Neuronal stem cell (in vitro differentiated cells): ENCODE results near the gene MAD1L1.

Source experiments
- DNase-seq: peaks from one replicate; pipeline ENCODE4 v3.0.0-alpha.2; 2013; ENCODE audit warnings: low spot score
- H2AFZ ChIP-seq: one replicate; pipeline ENCODE4 v1.6.1; 2013; ENCODE audit warnings: mild to moderate bottlenecking, low read length, inconsistent platforms
- H2AK5ac ChIP-seq: 2 replicates; pipeline ENCODE4 v1.6.1; 2013; ENCODE audit warnings: low read depth, mild to moderate bottlenecking, inconsistent platforms, low read length, moderate library complexity, mixed read lengths
- H2BK120ac ChIP-seq: 2 replicates; pipeline ENCODE4 v1.6.1; 2013; ENCODE audit warnings: low read depth, mild to moderate bottlenecking, inconsistent platforms, low read length, moderate library complexity, mixed read lengths
- H2BK12ac ChIP-seq: one replicate; pipeline ENCODE4 v1.6.1; 2013; ENCODE audit warnings: low read length, inconsistent platforms
- H2BK15ac ChIP-seq: 2 replicates; pipeline ENCODE4 v1.6.1; 2013; ENCODE audit warnings: mild to moderate bottlenecking, low read length, inconsistent platforms, mixed read lengths
- H2BK5ac ChIP-seq: one replicate; pipeline ENCODE4 v1.6.1; 2013; ENCODE audit warnings: inconsistent platforms, mild to moderate bottlenecking, low read length, moderate library complexity
- H3K14ac ChIP-seq: one replicate; pipeline ENCODE4 v1.6.1; 2013; ENCODE audit warnings: low read length, inconsistent platforms
- H3K18ac ChIP-seq: 2 replicates; pipeline ENCODE4 v1.6.1; 2013; ENCODE audit warnings: low read length, inconsistent platforms
- H3K23ac ChIP-seq: 2 replicates; pipeline ENCODE4 v1.6.1; 2013; ENCODE audit warnings: low read depth, mild to moderate bottlenecking, mixed read lengths, low read length, inconsistent platforms; ENCODE audit not compliant: poor library complexity
- H3K27ac ChIP-seq: replicated peaks from 3 replicates; pipeline ENCODE4 v1.5.1; 2013; ENCODE audit warnings: low read length, inconsistent platforms
- H3K27me3 ChIP-seq, 3 experiments: 2 replicates each; pipeline ENCODE4 v1.6.1; 2013; ENCODE audit warnings: low read length in 3 of 3, mild to moderate bottlenecking in 2 of 3, inconsistent platforms in 1 of 3, low read depth in 1 of 3, mixed read lengths in 1 of 3, moderate library complexity in 1 of 3; ENCODE audit not compliant: control insufficient read depth in 3 of 3, insufficient read depth in 3 of 3
- H3K36me3 ChIP-seq, 2 donors: replicated peaks in 1 of 2; 2 replicates each; pipeline ENCODE4 v1.6.1; 2013; ENCODE audit warnings: low read length in 2 of 2; ENCODE audit not compliant: control insufficient read depth in 2 of 2, insufficient read depth in 2 of 2
- H3K4ac ChIP-seq: 2 replicates; pipeline ENCODE4 v1.6.1; 2013; ENCODE audit warnings: inconsistent platforms, mild to moderate bottlenecking, low read length, moderate library complexity
- H3K4me1 ChIP-seq, 2 donors: 1 replicate in 1 of 2; 2 replicates in 1 of 2; pipeline ENCODE4 v1.6.1; 2013; ENCODE audit warnings: low read length in 2 of 2, low read depth in 1 of 2; ENCODE audit not compliant: control insufficient read depth in 2 of 2, insufficient read depth in 1 of 2
- H3K4me2 ChIP-seq: one replicate; pipeline ENCODE4 v1.6.1; 2013; ENCODE audit warnings: mild to moderate bottlenecking, low read length, inconsistent platforms; ENCODE audit not compliant: insufficient read depth, poor library complexity, severe bottlenecking
- H3K4me3 ChIP-seq, 2 donors: 2 replicates each; pipeline ENCODE4 v1.5.1; 2013; ENCODE audit warnings: low read length in 2 of 2, mild to moderate bottlenecking in 2 of 2, inconsistent platforms in 1 of 2, moderate library complexity in 1 of 2
- H3K79me1 ChIP-seq: one replicate; pipeline ENCODE4 v1.6.1; 2013; ENCODE audit warnings: low read depth, mild to moderate bottlenecking, inconsistent platforms, low read length, moderate library complexity
- H3K9ac ChIP-seq: one replicate; pipeline ENCODE4 v1.6.1; 2013; ENCODE audit warnings: mild to moderate bottlenecking, low read depth, low read length, inconsistent platforms; ENCODE audit not compliant: poor library complexity
- H3K9me3 ChIP-seq, 2 donors: replicated peaks in 1 of 2; 2 replicates each; pipeline versions ENCODE3 to v1.6.1; 2013; ENCODE audit warnings: low read length in 2 of 2, mild to moderate bottlenecking in 2 of 2, inconsistent platforms in 1 of 2, low read depth in 1 of 2, mixed read lengths in 1 of 2, moderate library complexity in 1 of 2; ENCODE audit not compliant: control insufficient read depth in 2 of 2, insufficient read depth in 1 of 2
- H4K8ac ChIP-seq: one replicate; pipeline ENCODE4 v1.6.1; 2013; ENCODE audit warnings: low read depth, mild to moderate bottlenecking, inconsistent platforms, low read length, moderate library complexity
- H4K91ac ChIP-seq: one replicate; pipeline ENCODE4 v1.6.1; 2013; ENCODE audit warnings: low read length, low read depth, mild to moderate bottlenecking, inconsistent platforms; ENCODE audit not compliant: poor library complexity
- WGBS, 2 donors: extraction: QIAGEN DNeasy Blood & Tissue Kit; methylation state at CpG; one replicate each; pipeline ENCODE4 v1.1.7; 2013; ENCODE audit warnings: missing lambda C conversion rate in 2 of 2, mixed read lengths in 1 of 2; ENCODE audit not compliant: insufficient read length in 2 of 2, insufficient replicate concordance in 1 of 2; ENCODE audit errors: extremely low coverage in 2 of 2; 5-methylcytosine and 5-hydroxymethylcytosine counted together

Gene MAD1L1

GRCh38 chr7:2253525-2254244 lies 20.9 kb upstream of the MAD1L1 start:
- H2BK12ac ChIP-seq, result no peak overlapping the region
- no peaks in the 10 kb centered on the region for H3K4me1 ChIP-seq
- H2BK15ac ChIP-seq, result no peak overlapping the region
- H3K36me3 ChIP-seq, result peaks cover 24 to 75% of the 10 kb centered on the region in 2 donors
- DNase-seq, result no peak
- no peak overlapping the region for H2AFZ ChIP-seq
- no peak overlapping the region for H3K4me3 ChIP-seq
- no peaks in the 10 kb centered on the region for H3K27me3 ChIP-seq
- peaks cover 0 to 2% of the 10 kb centered on the region in 2 donors for H3K9me3 ChIP-seq
- H3K9ac ChIP-seq, result no peak overlapping the region
- H2AK5ac ChIP-seq, result peak overlapping the region; percentile 75
- H3K18ac ChIP-seq, result peak overlapping the region; percentile 64
- H3K4ac ChIP-seq, result peak overlapping the region; percentile 5
- peaks cover 6% of the 10 kb centered on the region for H3K79me1 ChIP-seq
- no peak overlapping the region for H3K14ac ChIP-seq
- WGBS, 2 donors, result no CpG with 5 or more reads among the region's 32 CpGs
- no peak overlapping the region for H3K27ac ChIP-seq
- peak overlapping the region; percentile 22 for H2BK5ac ChIP-seq
- no peak overlapping the region for H4K8ac ChIP-seq
- peak overlapping the region; percentile 89 for H3K23ac ChIP-seq
- H2BK120ac ChIP-seq, result no peak overlapping the region
- H3K4me2 ChIP-seq, result no peak overlapping the region
- H4K91ac ChIP-seq, result no peak overlapping the region

- no peak overlapping the region for H2AFZ ChIP-seq
- no peak overlapping the region for H3K14ac ChIP-seq
- H2BK5ac ChIP-seq, result peak overlapping the region; percentile 22
- peaks cover 0 to 2% of the 10 kb centered on the region in 2 donors for H3K9me3 ChIP-seq
- H2AK5ac ChIP-seq, result peak overlapping the region; percentile 75
- H3K27ac ChIP-seq, result no peak overlapping the region
- no peak for DNase-seq
- H3K23ac ChIP-seq, result peak overlapping the region; percentile 89
- no peaks in the 10 kb centered on the region for H3K27me3 ChIP-seq
- H2BK12ac ChIP-seq, result no peak overlapping the region
- H3K4me1 ChIP-seq, result no peaks in the 10 kb centered on the region
- H4K8ac ChIP-seq, result no peak overlapping the region
- H2BK120ac ChIP-seq, result no peak overlapping the region
- no CpG with 5 or more reads among the region's 9 CpGs for WGBS, 2 donors
- no peak overlapping the region for H4K91ac ChIP-seq
- H3K4me3 ChIP-seq, result no peak overlapping the region
- H3K4ac ChIP-seq, result no peak overlapping the region
- peaks cover 6% of the 10 kb centered on the region for H3K79me1 ChIP-seq
- no peak overlapping the region for H3K18ac ChIP-seq
- H3K36me3 ChIP-seq, result peaks cover 24 to 69% of the 10 kb centered on the region in 2 donors
- no peak overlapping the region for H3K9ac ChIP-seq
- no peak overlapping the region for H2BK15ac ChIP-seq
- no peak overlapping the region for H3K4me2 ChIP-seq
Measured at GRCh38 chr7:2253021-2253420, 20.3 kb upstream of the MAD1L1 start.

GRCh38 chr7:2251841-2252771 lies 19.4 kb upstream of the MAD1L1 start:
- peak overlapping the region; percentile 44 for H3K9ac ChIP-seq
- peak overlapping the region; percentile 41 for H2BK12ac ChIP-seq
- peaks cover 6% of the 10 kb centered on the region for H3K79me1 ChIP-seq
- peak overlapping the region; percentile 80 for H3K23ac ChIP-seq
- no peak overlapping the region for H3K4ac ChIP-seq
- peak overlapping the region; percentile 83 for H3K18ac ChIP-seq
- no peaks in the 10 kb centered on the region for H3K27me3 ChIP-seq
- no peak overlapping the region for H3K4me2 ChIP-seq
- H4K8ac ChIP-seq, result no peak overlapping the region
- H3K4me3 ChIP-seq, result no peak overlapping the region
- no peak overlapping the region for H3K27ac ChIP-seq
- peak overlapping the region; percentile 93 for H2BK5ac ChIP-seq
- no peak overlapping the region for H2AK5ac ChIP-seq
- no peak overlapping the region for H4K91ac ChIP-seq
- H2AFZ ChIP-seq, result no peak overlapping the region
- no peak overlapping the region for H2BK15ac ChIP-seq
- no peak overlapping the region for H2BK120ac ChIP-seq
- no peak for DNase-seq
- peak overlapping the region; percentile 21 for H3K14ac ChIP-seq
- peaks cover 0 to 2% of the 10 kb centered on the region in 2 donors for H3K9me3 ChIP-seq
- peaks cover 21 to 62% of the 10 kb centered on the region in 2 donors for H3K36me3 ChIP-seq
- no CpG with 5 or more reads among the region's 24 CpGs for WGBS, 2 donors
- H3K4me1 ChIP-seq, result peaks cover 0 to 2% of the 10 kb centered on the region in 2 donors

- Histone ChIP-seq H3K4me1 (peaks cover 0 to 2% of the 10 kb centered on the region in 2 donors), H2AK5ac (no peak overlapping the region), H2BK5ac (no peak overlapping the region), H3K18ac (no peak overlapping the region), H2BK15ac (no peak overlapping the region), H4K8ac (no peak overlapping the region), H3K14ac (peak overlapping the region; percentile 21), H3K4ac (no peak overlapping the region), H3K9me3 (peaks cover 0 to 2% of the 10 kb centered on the region in 2 donors), H3K4me2 (no peak overlapping the region), H2BK12ac (no peak overlapping the region), H3K27ac (no peak overlapping the region), H3K79me1 (peaks cover 6% of the 10 kb centered on the region), H3K23ac (no peak overlapping the region), H3K9ac (no peak overlapping the region), H3K36me3 (peaks cover 18 to 55% of the 10 kb centered on the region in 2 donors), H3K4me3 (no peak overlapping the region), H3K27me3 (no peaks in the 10 kb centered on the region), H2BK120ac (no peak overlapping the region), H4K91ac (no peak overlapping the region), H2AFZ (no peak overlapping the region)
- WGBS, 2 donors, result no CpG with 5 or more reads among the region's 10 CpGs
- DNase-seq, result no peak
Measured at GRCh38 chr7:2251381-2251780, 18.6 kb upstream of the MAD1L1 start.
